Measurements from ENCODE around the gene SNX24. TPM values are rescaled to one million over a fixed set of nuclear protein-coding genes. Genes with fewer than 3 reads are reported as not detected.

Gene SNX24
- total and polyA plus RNA-seq, 9 of the 15 experiments (the other 6 are each of a cell fraction or from before 2014, with no cell fraction given), result 5.3 to 10.1 (median 7.9) TPM

- TF ChIP-seq REST (IDR thresholded peaks at IDR 0.05; ENCODE audit: borderline replicate concordance) (peak; percentile 37; the same call in 1 of the 2 replicates), REST (CRISPR knock-in tag; IDR thresholded peaks at IDR 0.05; ENCODE audit: low read depth) (no peak), ZNF583 (CRISPR knock-in tag; IDR thresholded peaks at IDR 0.05) (no peak), ZNF696 (CRISPR knock-in tag; conservative IDR thresholded peaks at IDR 0.05) (no peak), STAT5A (IDR thresholded peaks at IDR 0.05; ENCODE audit: borderline replicate concordance, low read length) (no peak), CEBPZ (IDR thresholded peaks at IDR 0.05; ENCODE audit: borderline replicate concordance, low read depth, low read length) (no peak), NR2C1 (IDR thresholded peaks at IDR 0.05) (no peak), NR2C1 (tag; IDR thresholded peaks at IDR 0.05) (no peak), IRF1 (CRISPR knock-in tag; IDR thresholded peaks at IDR 0.05; ENCODE audit: borderline replicate concordance) (no peak)
These were observed 51.3 kb downstream of the SNX24 start (continued) for GRCh38 chr5:122896598-122897282.
